WTC11 (cell line): ENCODE results near the gene TCAIM. TPM values are rescaled to one million over a fixed set of nuclear protein-coding genes. Genes with fewer than 3 reads are reported as not detected.

Experiments
- ATAC-seq: fragments of 200-7000 bp; cut with Tn5 transposase; 2 replicates; pipeline ENCODE4 v1.10.0; 2021; ENCODE audit warnings: mild to moderate bottlenecking, moderate library complexity
- CTCF ChIA-PET: fragments of 300-600 bp; sonication (Branson Sonifier 250); formaldehyde crosslinking; loops from one replicate; lab custom pipeline; 2021; ENCODE audit warnings: antibody characterized with exemption; lab: Charles Lee
- POLR2A ChIA-PET: fragments of 350-600 bp; sonication (Branson Sonifier 250); formaldehyde crosslinking; loops from one replicate; lab custom pipeline; 2021; ENCODE audit warnings: antibody characterized with exemption; lab: Charles Lee
- DNase-seq: peaks from one replicate; pipeline ENCODE4 v3.0.0; 2021; ENCODE audit warnings: low spot score
- H3K27ac Mint-ChIP-seq: 2 replicates; pipeline ENCODE4 v1.8.0; 2021; ENCODE audit warnings: mixed read lengths
- H3K27me3 Mint-ChIP-seq: 2 replicates; pipeline ENCODE4 v1.8.0; 2021; ENCODE audit warnings: low read depth, mild to moderate bottlenecking, moderate library complexity, mixed read lengths
- H3K36me3 Mint-ChIP-seq: 2 replicates; pipeline ENCODE4 v1.8.0; 2021; ENCODE audit warnings: mixed read lengths
- H3K4me1 Mint-ChIP-seq: 2 replicates; pipeline ENCODE4 v1.8.0; 2022; ENCODE audit warnings: mixed read lengths
- H3K4me3 Mint-ChIP-seq: 2 replicates; pipeline ENCODE4 v1.8.0; 2021; ENCODE audit warnings: mild to moderate bottlenecking, moderate library complexity, mixed read lengths
- H3K9me3 Mint-ChIP-seq: 2 replicates; pipeline ENCODE4 v1.8.0; 2021; ENCODE audit warnings: mixed read lengths
- ATF1 ChIP-seq: sonication (generic); formaldehyde crosslinking; IDR thresholded peaks from 2 replicates; pipeline ENCODE4 v1.8.1; 2023; ENCODE audit warnings: mild to moderate bottlenecking, moderate library complexity, missing genetic modification reagents
- CREB1 ChIP-seq: sonication (generic); formaldehyde crosslinking; IDR thresholded peaks from 2 replicates; pipeline ENCODE4 v1.8.0; 2023; ENCODE audit warnings: mild to moderate bottlenecking, missing genetic modification reagents
- EMX1 ChIP-seq: fragments of 250-450 bp; sonication (Bioruptor Pico); IDR thresholded peaks from 2 replicates; pipeline ENCODE4 v1.8.0; 2021; ENCODE audit warnings: mild to moderate bottlenecking
- FOXJ3 ChIP-seq: sonication (generic); formaldehyde crosslinking; IDR thresholded peaks from 2 replicates; pipeline ENCODE4 v1.9.0; 2021; ENCODE audit warnings: missing genetic modification reagents, mild to moderate bottlenecking, borderline replicate concordance
- FOXK1 ChIP-seq: sonication (generic); formaldehyde crosslinking; IDR thresholded peaks from 2 replicates; pipeline ENCODE4 v1.8.0; 2022; ENCODE audit warnings: mild to moderate bottlenecking, moderate library complexity, missing genetic modification reagents
- GABPB1 ChIP-seq: sonication (generic); formaldehyde crosslinking; IDR thresholded peaks from 2 replicates; pipeline ENCODE4 v1.8.1; 2023; ENCODE audit warnings: mild to moderate bottlenecking, missing genetic modification reagents
- GRHL2 ChIP-seq: fragments of 250-450 bp; sonication (Bioruptor Pico); IDR thresholded peaks from 2 replicates; pipeline ENCODE4 v1.8.0; 2022; ENCODE audit warnings: mild to moderate bottlenecking, moderate library complexity; ENCODE audit not compliant: insufficient replicate concordance, severe bottlenecking
- JAZF1 ChIP-seq: fragments of 250-450 bp; sonication (Bioruptor Pico); IDR thresholded peaks from 2 replicates; pipeline ENCODE4 v1.9.0; 2021; ENCODE audit warnings: moderate library complexity, mild to moderate bottlenecking, inconsistent platforms
- MXD4 ChIP-seq: fragments of 250-450 bp; sonication (Bioruptor Pico); IDR thresholded peaks from 2 replicates; pipeline ENCODE4 v1.8.0; 2021; ENCODE audit warnings: mild to moderate bottlenecking, moderate library complexity, borderline replicate concordance
- NFATC4 ChIP-seq: fragments of 250-450 bp; sonication (Bioruptor Pico); IDR thresholded peaks from 2 replicates; pipeline ENCODE4 v1.9.0; 2021; ENCODE audit warnings: mild to moderate bottlenecking
- NR2C2 ChIP-seq: sonication (generic); formaldehyde crosslinking; IDR thresholded peaks from 2 replicates; pipeline ENCODE4 v1.8.0; 2022; ENCODE audit warnings: mild to moderate bottlenecking, missing genetic modification reagents
- RELA ChIP-seq: sonication (generic); formaldehyde crosslinking; IDR thresholded peaks from 2 replicates; pipeline ENCODE4 v1.8.1; 2022; ENCODE audit warnings: missing genetic modification reagents, mild to moderate bottlenecking, borderline replicate concordance
- SMAD3 ChIP-seq: sonication (generic); formaldehyde crosslinking; IDR thresholded peaks from 2 replicates; pipeline ENCODE4 v1.8.0; 2022; ENCODE audit warnings: missing genetic modification reagents, mild to moderate bottlenecking, borderline replicate concordance
- TP53 ChIP-seq: sonication (generic); formaldehyde crosslinking; IDR thresholded peaks from 2 replicates; pipeline ENCODE4 v1.8.1; 2023; ENCODE audit warnings: mild to moderate bottlenecking, missing genetic modification reagents
- ZNF121 ChIP-seq: sonication (generic); formaldehyde crosslinking; IDR thresholded peaks from 2 replicates; pipeline ENCODE4 v1.8.0; 2023; ENCODE audit warnings: missing genetic modification reagents
- total RNA-seq: library from RNA; stranded (reverse); gene quantifications from 3 replicates; pipeline ENCODE4 v1.2.3, GENCODE V29; 2021
- TF ChIP-seq, protein P1 (sequence below): fragments of 250-450 bp; sonication (Bioruptor Pico); IDR thresholded peaks from 2 replicates; pipeline ENCODE4 v1.9.0; 2021; ENCODE audit warnings: moderate library complexity, mild to moderate bottlenecking, inconsistent platforms, borderline replicate concordance
- TF ChIP-seq, protein P2 (sequence below): sonication (generic); formaldehyde crosslinking; IDR thresholded peaks from 2 replicates; pipeline ENCODE4 v1.8.1; 2023; ENCODE audit warnings: mild to moderate bottlenecking, missing genetic modification reagents, moderate library complexity
- TF ChIP-seq, protein P3 (sequence below): sonication (generic); formaldehyde crosslinking; IDR thresholded peaks from 2 replicates; pipeline ENCODE4 v1.8.0; 2022; ENCODE audit warnings: mild to moderate bottlenecking, missing genetic modification reagents
- TF ChIP-seq, protein P4 (sequence below): sonication (generic); formaldehyde crosslinking; IDR thresholded peaks from 2 replicates; pipeline ENCODE4 v1.8.1; 2022; ENCODE audit warnings: missing genetic modification reagents, borderline replicate concordance
- TF ChIP-seq, protein P5 (sequence below): fragments of 200-600 bp; IDR thresholded peaks from 2 replicates; pipeline ENCODE4 v1.8.0; 2022; ENCODE audit warnings: antibody characterized with exemption

The TCAIM gene
- total RNA-seq, 1 experiment from 2014 or later, result 18.9 TPM

DNA sequence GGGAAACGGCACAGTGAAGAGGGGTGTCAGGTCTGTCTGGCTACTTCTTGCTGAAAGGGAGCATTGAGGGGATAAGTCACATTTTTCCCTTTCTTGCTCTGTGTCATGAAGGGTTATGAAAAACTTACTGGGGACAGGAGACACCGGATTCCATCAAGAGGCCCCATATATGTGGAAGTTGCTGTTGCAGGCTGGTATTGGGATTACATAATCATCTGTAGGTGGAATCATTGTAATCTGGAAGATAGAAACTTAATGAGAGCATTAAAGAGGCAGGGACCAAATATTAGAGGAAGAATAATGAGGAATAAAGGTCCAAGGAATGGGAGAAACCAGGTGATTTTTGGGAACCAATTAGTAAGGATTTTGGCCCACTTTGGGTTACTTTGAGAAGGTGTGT is 4.2 kb upstream of the TCAIM start:
- no peak for TF ChIP-seq ATF1 (CRISPR knock-in tag)
- TF ChIP-seq RELA (CRISPR knock-in tag), result no peak
- TF ChIP-seq, protein P1, sequence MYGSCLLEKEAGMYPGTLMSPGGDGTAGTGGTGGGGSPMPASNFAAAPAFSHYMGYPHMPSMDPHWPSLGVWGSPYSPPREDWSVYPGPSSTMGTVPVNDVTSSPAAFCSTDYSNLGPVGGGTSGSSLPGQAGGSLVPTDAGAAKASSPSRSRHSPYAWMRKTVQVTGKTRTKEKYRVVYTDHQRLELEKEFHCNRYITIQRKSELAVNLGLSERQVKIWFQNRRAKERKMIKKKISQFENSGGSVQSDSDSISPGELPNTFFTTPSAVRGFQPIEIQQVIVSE, result no peak
- TF ChIP-seq NR2C2 (CRISPR knock-in tag), result no peak
- TF ChIP-seq JAZF1 (CRISPR knock-in tag), result no peak
- peaks cover 7% of the 10 kb centered on the region; the same call in 1 of the 2 replicates for H3K27me3 Mint-ChIP-seq
- H3K27ac Mint-ChIP-seq, result no peak overlapping the region
- H3K36me3 Mint-ChIP-seq, result no peaks in the 10 kb centered on the region
- CTCF ChIA-PET, result no interaction called here
- ATAC-seq, result no peak
- POLR2A ChIA-PET, result no interaction called here
- H3K4me1 Mint-ChIP-seq, result peaks cover 11% of the 10 kb centered on the region
- DNase-seq, result no peak
- no peak overlapping the region for H3K4me3 Mint-ChIP-seq
- H3K9me3 Mint-ChIP-seq, result no peaks in the 10 kb centered on the region

DNA sequence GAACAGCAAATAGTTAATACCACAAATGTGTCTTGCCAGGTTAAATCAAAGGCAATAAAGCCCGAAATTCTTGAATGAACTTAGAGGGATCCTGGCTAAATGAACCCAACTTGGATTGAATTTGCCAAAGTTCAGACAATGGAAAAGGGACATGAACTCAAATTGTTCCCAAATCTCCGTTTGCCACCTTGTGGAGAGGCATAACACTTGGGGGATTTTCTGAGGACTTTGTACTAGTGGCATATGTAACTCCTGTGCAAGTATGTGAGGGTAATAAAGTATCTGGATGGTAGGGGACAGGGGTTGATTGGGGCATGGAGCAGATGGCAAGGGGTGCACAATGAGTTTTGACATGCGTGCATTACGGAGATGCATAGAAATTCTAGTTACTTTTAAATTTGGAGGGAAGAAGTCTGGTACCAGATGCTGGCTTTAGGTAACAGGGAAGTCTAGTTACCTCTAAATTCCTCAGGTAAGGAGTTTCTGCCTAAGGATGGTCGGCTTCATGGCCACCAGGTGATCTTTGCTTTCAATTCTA is 1.2 kb upstream of the TCAIM start:
- Mint-ChIP-seq H3K4me3 (peak overlapping the region; percentile 84), H3K27ac (peak overlapping the region; percentile 92), H3K36me3 (no peaks in the 10 kb centered on the region), H3K27me3 (peaks cover 7% of the 10 kb centered on the region; the same call in 1 of the 2 replicates), H3K9me3 (no peaks in the 10 kb centered on the region), H3K4me1 (peaks cover 19% of the 10 kb centered on the region)
- ATAC-seq (no peak), DNase-seq (no peak)
- POLR2A ChIA-PET, result interaction anchor here (1.3 kb wide), 1 partner anchor 170 kb away, joined by 4 read pairs; no protein-coding TSS in a partner anchor
- TF ChIP-seq EMX1 (CRISPR knock-in tag), result no peak
- TF ChIP-seq, protein P2, sequence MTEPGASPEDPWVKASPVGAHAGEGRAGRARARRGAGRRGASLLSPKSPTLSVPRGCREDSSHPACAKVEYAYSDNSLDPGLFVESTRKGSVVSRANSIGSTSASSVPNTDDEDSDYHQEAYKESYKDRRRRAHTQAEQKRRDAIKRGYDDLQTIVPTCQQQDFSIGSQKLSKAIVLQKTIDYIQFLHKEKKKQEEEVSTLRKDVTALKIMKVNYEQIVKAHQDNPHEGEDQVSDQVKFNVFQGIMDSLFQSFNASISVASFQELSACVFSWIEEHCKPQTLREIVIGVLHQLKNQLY (CRISPR knock-in tag), result no peak
- no peak for TF ChIP-seq TP53 (CRISPR knock-in tag)
- TF ChIP-seq, protein P3, sequence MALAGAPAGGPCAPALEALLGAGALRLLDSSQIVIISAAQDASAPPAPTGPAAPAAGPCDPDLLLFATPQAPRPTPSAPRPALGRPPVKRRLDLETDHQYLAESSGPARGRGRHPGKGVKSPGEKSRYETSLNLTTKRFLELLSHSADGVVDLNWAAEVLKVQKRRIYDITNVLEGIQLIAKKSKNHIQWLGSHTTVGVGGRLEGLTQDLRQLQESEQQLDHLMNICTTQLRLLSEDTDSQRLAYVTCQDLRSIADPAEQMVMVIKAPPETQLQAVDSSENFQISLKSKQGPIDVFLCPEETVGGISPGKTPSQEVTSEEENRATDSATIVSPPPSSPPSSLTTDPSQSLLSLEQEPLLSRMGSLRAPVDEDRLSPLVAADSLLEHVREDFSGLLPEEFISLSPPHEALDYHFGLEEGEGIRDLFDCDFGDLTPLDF, result no peak
- TF ChIP-seq, protein P4, sequence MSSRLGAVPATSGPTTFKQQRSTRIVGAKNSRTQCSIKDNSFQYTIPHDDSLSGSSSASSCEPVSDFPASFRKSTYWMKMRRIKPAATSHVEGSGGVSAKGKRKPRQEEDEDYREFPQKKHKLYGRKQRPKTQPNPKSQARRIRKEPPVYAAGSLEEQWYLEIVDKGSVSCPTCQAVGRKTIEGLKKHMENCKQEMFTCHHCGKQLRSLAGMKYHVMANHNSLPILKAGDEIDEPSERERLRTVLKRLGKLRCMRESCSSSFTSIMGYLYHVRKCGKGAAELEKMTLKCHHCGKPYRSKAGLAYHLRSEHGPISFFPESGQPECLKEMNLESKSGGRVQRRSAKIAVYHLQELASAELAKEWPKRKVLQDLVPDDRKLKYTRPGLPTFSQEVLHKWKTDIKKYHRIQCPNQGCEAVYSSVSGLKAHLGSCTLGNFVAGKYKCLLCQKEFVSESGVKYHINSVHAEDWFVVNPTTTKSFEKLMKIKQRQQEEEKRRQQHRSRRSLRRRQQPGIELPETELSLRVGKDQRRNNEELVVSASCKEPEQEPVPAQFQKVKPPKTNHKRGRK (CRISPR knock-in tag), result no peak
- no peak for TF ChIP-seq FOXJ3 (CRISPR knock-in tag)
- TF ChIP-seq MXD4 (CRISPR knock-in tag), result no peak
- no peak for TF ChIP-seq FOXK1
- no peak for TF ChIP-seq CREB1 (CRISPR knock-in tag)
- TF ChIP-seq NFATC4, result no peak
- TF ChIP-seq, protein P5, sequence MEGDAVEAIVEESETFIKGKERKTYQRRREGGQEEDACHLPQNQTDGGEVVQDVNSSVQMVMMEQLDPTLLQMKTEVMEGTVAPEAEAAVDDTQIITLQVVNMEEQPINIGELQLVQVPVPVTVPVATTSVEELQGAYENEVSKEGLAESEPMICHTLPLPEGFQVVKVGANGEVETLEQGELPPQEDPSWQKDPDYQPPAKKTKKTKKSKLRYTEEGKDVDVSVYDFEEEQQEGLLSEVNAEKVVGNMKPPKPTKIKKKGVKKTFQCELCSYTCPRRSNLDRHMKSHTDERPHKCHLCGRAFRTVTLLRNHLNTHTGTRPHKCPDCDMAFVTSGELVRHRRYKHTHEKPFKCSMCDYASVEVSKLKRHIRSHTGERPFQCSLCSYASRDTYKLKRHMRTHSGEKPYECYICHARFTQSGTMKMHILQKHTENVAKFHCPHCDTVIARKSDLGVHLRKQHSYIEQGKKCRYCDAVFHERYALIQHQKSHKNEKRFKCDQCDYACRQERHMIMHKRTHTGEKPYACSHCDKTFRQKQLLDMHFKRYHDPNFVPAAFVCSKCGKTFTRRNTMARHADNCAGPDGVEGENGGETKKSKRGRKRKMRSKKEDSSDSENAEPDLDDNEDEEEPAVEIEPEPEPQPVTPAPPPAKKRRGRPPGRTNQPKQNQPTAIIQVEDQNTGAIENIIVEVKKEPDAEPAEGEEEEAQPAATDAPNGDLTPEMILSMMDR, result no peak
- TF ChIP-seq SMAD3 (CRISPR knock-in tag), result no peak
- TF ChIP-seq ZNF121, result no peak
- TF ChIP-seq GRHL2, result no peak
- TF ChIP-seq GABPB1 (CRISPR knock-in tag), result no peak
- CTCF ChIA-PET, result interaction anchor here (1.4 to 1.6 kb wide), 2 partner anchors 14 to 86 kb away, joined by 3 to 5 read pairs; no protein-coding TSS in a partner anchor
